CD4-positive, alpha-beta T cell treated with Interleukin-21 for 1 hour (primary cell): ENCODE data around the gene TMEM126A.
"Not testable (repeated sequence)": the region's sequence is repeated elsewhere in the genome, so short reads cannot be mapped to it uniquely, and the experiment has no call there.

Source experiments
- DNase-seq: peaks from one replicate; pipeline ENCODE4 v3.0.0-alpha.2; 2020

Gene TMEM126A

GRCh38 chr11:85661972-85662664, 14.4 kb downstream of the TMEM126A start:
- no peak for DNase-seq

GRCh38 chr11:85663080-85663752, 15.4 kb downstream of the TMEM126A start:
- peak; percentile 53 for DNase-seq

GRCh38 chr11:85663753-85664614, 16.2 kb downstream of the TMEM126A start:
- DNase-seq = peak; percentile 90

- peak; percentile 95 for DNase-seq
Measured at GRCh38 chr11:85664615-85665481, 17.1 kb downstream of the TMEM126A start, which contains the start of gene CREBZF. CREBZF (minus strand) TSS chr11:85665129; CDS start chr11:85664875, 254 bp downstream.

GRCh38 chr11:85665733-85666132, 18.0 kb downstream of the TMEM126A start:
- DNase-seq = peak; percentile 36

DNA sequence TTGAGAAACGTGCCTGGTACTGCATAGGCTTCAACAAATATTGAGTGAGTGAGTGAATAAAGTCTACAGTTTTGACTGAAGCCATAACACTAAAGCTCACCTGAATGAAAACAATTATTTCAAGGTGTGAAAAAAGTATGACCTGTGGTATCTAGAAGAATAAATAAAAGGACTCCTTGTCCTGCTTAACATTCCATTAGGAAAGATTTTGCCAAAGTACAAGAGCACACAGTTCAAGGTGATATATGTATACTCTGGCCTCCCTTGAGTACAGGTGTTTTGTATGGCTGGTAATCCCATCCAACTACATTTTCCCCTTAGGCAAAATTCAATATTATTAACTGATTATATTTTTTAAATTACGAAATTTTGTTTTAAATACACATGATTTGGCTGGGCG, 18.9 kb downstream of the TMEM126A start:
- DNase-seq = no peak

GRCh38 chr11:85668157-85668556, 20.4 kb downstream of the TMEM126A start:
- no peak for DNase-seq

- DNase-seq = not testable (repeated sequence)
Measured at GRCh38 chr11:85670949-85671663, 23.3 kb downstream of the TMEM126A start.

DNA sequence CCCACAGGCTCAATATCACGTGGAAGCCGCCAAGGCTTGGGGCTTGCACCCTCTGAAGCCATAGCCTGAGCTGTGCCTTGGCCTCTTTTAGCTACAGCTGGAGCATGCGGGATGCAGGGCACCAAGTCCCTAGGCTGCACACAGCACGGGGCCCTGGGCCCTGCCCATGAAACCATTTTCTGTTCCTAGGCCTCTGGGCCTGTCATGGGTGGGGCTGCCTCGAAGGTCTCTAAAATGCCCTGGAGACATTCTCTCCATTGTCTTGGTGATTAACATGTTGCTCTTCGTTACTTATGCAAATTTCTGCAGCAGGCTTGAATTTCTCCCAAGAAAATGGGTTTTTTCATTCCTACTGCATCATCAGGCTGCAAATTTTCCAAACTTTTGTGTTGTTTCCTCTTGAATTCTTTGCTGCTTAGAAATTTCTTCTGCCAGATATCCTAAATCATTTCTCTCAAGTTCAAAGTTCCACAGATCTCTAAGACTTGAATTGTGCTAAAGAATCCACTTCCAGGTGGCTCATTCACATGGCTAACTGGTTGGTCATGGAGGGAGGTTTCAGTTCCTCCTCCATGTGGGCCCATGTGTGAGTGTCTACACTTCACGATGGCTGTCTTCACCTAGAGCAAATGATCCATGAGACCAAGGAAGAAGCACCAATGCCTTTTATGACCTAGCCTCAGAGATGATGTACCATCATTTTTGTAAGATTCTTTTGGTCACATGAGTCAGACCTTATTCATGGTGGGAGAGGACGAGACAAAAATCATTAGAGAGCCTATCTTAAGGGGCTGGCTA, 24.5 kb downstream of the TMEM126A start:
- DNase-seq = no peak

DNA sequence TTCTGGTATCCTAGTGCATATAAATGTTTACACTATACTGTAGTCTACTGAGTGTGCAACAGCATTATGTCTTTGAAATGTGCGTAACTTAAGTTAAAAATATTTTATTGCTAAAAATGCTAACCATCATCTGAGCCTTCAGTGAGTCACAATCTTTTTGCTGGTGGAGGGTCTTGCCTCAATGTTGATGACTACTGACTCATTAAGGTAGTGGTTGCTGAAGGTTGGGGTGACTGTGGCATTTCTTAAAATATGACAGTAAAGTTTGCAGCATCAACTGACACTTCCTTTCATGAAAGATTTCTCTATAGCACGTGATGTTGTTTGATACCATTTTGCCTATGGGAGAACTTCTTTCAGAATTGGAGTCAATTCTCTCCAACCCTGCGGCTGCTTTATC, 25.6 kb downstream of the TMEM126A start:
- DNase-seq = no peak

- no peak for DNase-seq
Measured at GRCh38 chr11:85679576-85679975, 31.8 kb downstream of the TMEM126A start.

DNA sequence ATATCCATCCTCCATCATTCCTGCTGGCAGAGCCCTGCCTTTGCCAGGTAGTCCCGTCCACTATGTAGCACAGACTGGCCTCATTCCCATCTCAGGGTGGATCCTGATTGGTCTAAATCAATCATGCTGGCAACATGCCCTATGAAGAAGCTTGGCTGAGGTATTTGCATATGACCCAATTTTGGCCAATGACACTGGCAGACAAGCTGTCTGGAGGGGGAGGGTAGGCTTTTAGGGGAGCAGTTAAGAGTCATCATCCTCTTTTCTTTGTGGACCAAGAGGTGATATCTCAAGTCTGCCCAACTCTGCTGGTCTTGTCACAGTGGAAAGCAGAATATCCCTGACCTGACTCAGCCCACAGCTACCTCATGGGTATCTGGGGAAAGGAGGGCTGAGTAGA, 33.1 kb downstream of the TMEM126A start:
- DNase-seq = peak; percentile 10

GRCh38 chr11:85682330-85683305, 34.9 kb downstream of the TMEM126A start:
- DNase-seq = peak; percentile 65

DNA sequence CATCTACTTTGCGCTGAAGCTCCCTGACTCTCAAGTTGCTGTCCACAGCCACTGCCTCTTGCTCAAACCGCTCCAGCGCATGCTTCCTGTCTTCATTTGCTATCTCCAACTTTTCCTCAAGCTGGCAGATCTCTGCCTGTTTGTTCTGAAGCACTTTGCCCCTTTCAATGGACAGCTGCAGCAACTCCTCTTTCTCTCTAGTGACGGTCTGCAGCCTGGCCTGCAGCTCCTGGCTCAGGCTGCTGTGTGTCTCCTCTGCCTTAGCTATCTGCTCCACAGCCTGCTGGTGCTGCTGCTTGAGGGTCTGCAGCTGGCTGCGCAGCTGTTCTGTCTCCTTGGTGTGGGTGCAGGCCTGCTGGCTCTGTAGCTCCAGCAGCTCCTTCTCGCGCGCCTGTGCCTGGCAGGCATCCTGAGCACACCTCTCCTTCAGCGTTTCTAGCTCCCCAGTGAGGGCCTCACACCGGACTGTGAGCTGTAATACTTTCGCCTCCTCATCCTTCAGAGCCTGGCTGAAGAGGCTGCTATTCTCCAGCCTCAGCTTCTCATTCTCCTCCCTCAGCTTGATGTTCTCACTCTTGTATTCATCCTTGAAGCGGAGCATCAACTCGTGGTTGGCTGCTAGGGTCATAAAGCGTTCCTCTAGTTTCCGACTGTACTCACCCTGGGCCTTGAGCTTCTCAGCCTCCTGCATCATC, 37.5 kb downstream of the TMEM126A start:
- DNase-seq = no peak

DNA sequence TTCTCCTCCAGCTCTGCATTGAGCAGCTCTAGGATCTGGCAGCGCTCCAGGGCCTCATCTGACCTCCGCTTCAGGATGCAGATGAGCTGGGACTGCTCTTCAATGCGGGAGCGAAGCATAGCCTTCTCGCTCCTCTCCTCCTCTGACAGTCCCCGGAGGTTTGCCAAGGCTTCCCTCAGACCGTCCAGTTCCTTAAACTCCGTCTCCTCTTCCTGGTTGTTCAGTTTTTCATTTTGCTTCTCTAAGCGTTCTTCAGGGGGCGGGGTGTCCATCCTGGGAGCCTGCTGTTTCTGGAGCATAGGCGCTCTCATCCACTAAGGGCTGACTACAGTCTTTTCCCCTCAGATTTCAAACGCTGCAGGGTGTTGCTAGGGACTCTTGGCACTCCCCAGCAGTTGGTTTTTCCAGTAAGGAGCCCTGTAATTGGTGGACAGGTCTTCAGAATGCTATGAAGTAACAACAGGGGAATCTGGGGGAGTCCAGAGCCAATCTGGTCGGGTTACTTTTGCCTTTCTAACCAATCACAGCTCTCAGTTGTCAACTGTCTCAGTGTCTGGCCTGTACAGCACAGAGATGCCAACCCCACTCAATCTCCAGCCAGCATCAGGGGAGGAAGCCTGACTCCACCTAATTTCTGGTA, 38.2 kb downstream of the TMEM126A start, which contains the start of gene CCDC89:
Gene CCDC89, minus strand, starts transcription at position 376 of the 640 bp plus-strand sequence. Its CDS starts 65 bp downstream, at position 311.
- DNase-seq = no peak

DNA sequence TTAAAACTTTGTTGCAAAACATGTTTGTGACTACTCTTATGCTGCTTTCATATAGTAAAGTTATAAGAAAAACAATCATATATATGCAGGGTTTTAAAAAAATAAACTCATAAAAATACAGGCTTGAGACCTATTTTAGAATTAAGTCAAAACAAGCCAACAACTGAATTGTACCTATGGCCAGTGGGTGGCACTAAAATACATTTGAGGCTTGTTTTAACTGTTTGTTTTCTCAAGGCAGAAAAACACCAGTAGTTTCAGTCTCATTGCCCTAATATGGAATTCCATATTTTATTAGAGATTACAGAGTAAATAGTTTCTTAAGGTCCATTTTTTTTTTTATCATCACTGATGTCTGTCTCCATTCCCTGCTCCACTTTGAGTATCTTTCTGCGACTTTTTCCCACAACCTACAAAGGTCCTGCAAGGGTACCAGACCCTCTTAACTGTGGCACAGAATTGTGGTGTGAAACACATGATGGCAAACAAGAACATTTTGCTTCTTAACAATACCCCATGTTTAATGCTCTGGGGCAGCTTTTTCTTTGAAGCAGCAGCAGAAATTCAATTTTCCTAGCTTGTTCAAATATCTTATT, 46.7 kb downstream of the TMEM126A start:
- peak; percentile 60 for DNase-seq

DNA sequence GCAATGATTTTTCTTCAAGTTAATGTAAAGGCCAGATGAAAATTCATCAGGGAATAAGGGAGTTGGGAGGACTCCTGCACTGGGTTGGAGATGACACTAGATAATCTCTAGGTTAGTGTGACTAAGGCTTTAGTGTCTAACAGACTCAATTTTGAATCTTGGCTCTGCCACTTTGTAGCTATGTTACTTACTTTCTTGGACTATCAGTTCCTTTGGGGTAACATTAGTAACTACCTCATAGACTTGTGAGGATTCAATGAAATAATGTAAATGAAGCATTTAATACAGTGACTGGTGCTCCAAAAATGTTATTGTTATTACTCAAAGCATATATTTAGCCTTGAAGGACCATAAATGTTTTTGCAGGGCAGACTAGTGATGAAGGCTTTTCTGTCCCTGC, 47.8 kb downstream of the TMEM126A start:
- no peak for DNase-seq

DNA sequence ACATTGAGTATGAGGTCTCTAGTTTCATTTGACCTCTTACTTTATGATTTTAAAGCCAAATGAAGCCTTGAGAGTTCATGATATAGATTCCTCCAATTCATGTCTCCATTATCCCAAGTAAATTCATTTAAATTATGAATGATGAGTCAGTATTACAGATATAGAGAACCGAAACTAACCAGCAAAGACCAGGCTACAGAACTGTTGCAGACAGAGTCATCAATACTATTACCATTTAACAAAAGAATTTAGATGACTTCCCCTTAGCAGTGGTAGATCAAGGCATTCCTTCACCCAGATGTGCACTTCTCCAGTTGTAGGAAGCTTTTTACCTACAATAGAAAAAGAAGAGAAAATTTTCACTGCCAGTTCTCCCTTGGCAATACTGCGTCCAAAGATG, 50.0 kb downstream of the TMEM126A start:
- no peak for DNase-seq
